ENCODE results near the gene SPEG.

Gene SPEG

GRCh38 chr2:219425238-219426067 lies 9.2 kb upstream of the SPEG start:
- DNase-seq = no peak

GRCh38 chr2:219426068-219426443 lies 8.6 kb upstream of the SPEG start:
- Histone ChIP-seq H3K4me3 (ENCODE audit: low read depth, low read length) (no peak overlapping the region), H3K4me1 (peaks cover 10% of the 10 kb centered on the region), H3K27me3 (no peaks in the 10 kb centered on the region), H3K9me3 (no peaks in the 10 kb centered on the region), H3K36me3 (no peaks in the 10 kb centered on the region)
- DNase-seq = no peak
- no peak for TF ChIP-seq CTCF (IDR thresholded peaks at IDR 0.05; ENCODE audit: low read depth, low read length)

More at GRCh38 chr2:219425238-219426067, 9.2 kb upstream of the SPEG start:
- no peaks in the 10 kb centered on the region for H3K27me3 ChIP-seq
- TF ChIP-seq CTCF (IDR thresholded peaks at IDR 0.05; ENCODE audit: low read depth, low read length) = no peak
- H3K36me3 ChIP-seq = no peaks in the 10 kb centered on the region
- no peaks in the 10 kb centered on the region for H3K9me3 ChIP-seq
- no peak overlapping the region for H3K4me3 ChIP-seq (ENCODE audit: low read depth, low read length)
- peaks cover 4% of the 10 kb centered on the region for H3K4me1 ChIP-seq

- DNase-seq = no peak
- Histone ChIP-seq H3K36me3 (no peaks in the 10 kb centered on the region), H3K9me3 (no peaks in the 10 kb centered on the region), H3K27me3 (no peaks in the 10 kb centered on the region), H3K4me3 (ENCODE audit: low read depth, low read length) (no peak overlapping the region), H3K4me1 (peaks cover 13% of the 10 kb centered on the region)
- TF ChIP-seq CTCF (IDR thresholded peaks at IDR 0.05; ENCODE audit: low read depth, low read length) = no peak
Observed at GRCh38 chr2:219426534-219427136, 8.0 kb upstream of the SPEG start.

- no peak for TF ChIP-seq CTCF (IDR thresholded peaks at IDR 0.05; ENCODE audit: low read depth, low read length)
- Histone ChIP-seq H3K27me3 (no peaks in the 10 kb centered on the region), H3K9me3 (no peaks in the 10 kb centered on the region), H3K36me3 (no peaks in the 10 kb centered on the region), H3K4me3 (ENCODE audit: low read depth, low read length) (no peak overlapping the region), H3K4me1 (peaks cover 13% of the 10 kb centered on the region)
- no peak for DNase-seq
Observed at GRCh38 chr2:219428469-219428868, 6.2 kb upstream of the SPEG start.

- no peaks in the 10 kb centered on the region for H3K27me3 ChIP-seq
- H3K9me3 ChIP-seq = no peaks in the 10 kb centered on the region
- no peak for TF ChIP-seq CTCF (IDR thresholded peaks at IDR 0.05; ENCODE audit: low read depth, low read length)
- H3K4me1 ChIP-seq = peaks cover 13% of the 10 kb centered on the region
- DNase-seq = no peak
- no peak overlapping the region for H3K4me3 ChIP-seq (ENCODE audit: low read depth, low read length)
- no peaks in the 10 kb centered on the region for H3K36me3 ChIP-seq
Observed at GRCh38 chr2:219429958-219430606, 4.6 kb upstream of the SPEG start.

Measured in BE2C (cell line).